Activated T-helper 9 cell treated with anti-CD3 and anti-CD28 coated beads, Interleukin-2, amount 50 U/mL, for 16 hours (primary cell): ENCODE measurements around the gene STYX.
A peak's percentile ranks its signal among the peaks of the same experiment; 100 is the strongest.

ENCODE experiments used
- DNase-seq: peaks from one replicate; pipeline ENCODE4 v3.0.0-alpha.2; 2020; ENCODE audit warnings: low read depth

The STYX gene

GRCh38 chr14:52790011-52790755 is 60.2 kb downstream of the STYX start:
- DNase-seq, result no peak

GRCh38 chr14:52790756-52791222 is 60.8 kb downstream of the STYX start:
- DNase-seq, result no peak

GRCh38 chr14:52791223-52792096 is 61.5 kb downstream of the STYX start, which contains the start of gene GNPNAT1:
Gene GNPNAT1 (minus strand): TSS chr14:52791607. CDS start chr14:52784650, 6,957 bp downstream.
- peak; percentile 81 for DNase-seq

GRCh38 chr14:52792097-52792415 is 62.1 kb downstream of the STYX start:
- no peak for DNase-seq

GRCh38 chr14:52793061-52793460 is 63.1 kb downstream of the STYX start:
- DNase-seq, result no peak

- DNase-seq, result no peak
Measured at GRCh38 chr14:52797653-52798052, 67.7 kb downstream of the STYX start.

GRCh38 chr14:52798826-52799225 is 68.9 kb downstream of the STYX start:
- DNase-seq, result no peak

GRCh38 chr14:52801014-52801712 is 71.2 kb downstream of the STYX start:
- DNase-seq, result no peak

- no peak for DNase-seq
Measured at GRCh38 chr14:52802597-52802996, 72.6 kb downstream of the STYX start.

- DNase-seq, result no peak
Measured at GRCh38 chr14:52806115-52806514, 76.1 kb downstream of the STYX start.

- no peak for DNase-seq
Measured at GRCh38 chr14:52808101-52808500, 78.1 kb downstream of the STYX start.

GRCh38 chr14:52821805-52822250 is 91.9 kb downstream of the STYX start:
- DNase-seq, result no peak

- no peak for DNase-seq
Measured at GRCh38 chr14:52824462-52824861, 94.5 kb downstream of the STYX start.
